ENCODE measurements around the gene PALM. TPM values are rescaled to one million over a fixed set of nuclear protein-coding genes. Genes with fewer than 3 reads are reported as not detected.

The PALM gene
- total and polyA plus RNA-seq, 7 donors, result 4.9 to 17.9 (median 9.5) TPM

GRCh38 chr19:782878-783668 is 74.3 kb downstream of the PALM start:
- Histone ChIP-seq H3K4me3 (peak overlapping the region; percentile 39), H3K36me3 (ENCODE audit: insufficient read depth in 1 of 2, low read depth in 1 of 2) (no peaks in the 10 kb centered on the region), H3K27ac (peak overlapping the region; percentile 46), H3K9me3 (no peaks in the 10 kb centered on the region), H3K27me3 (ENCODE audit: insufficient read depth in 3 of 3, low read length in 2 of 3) (peaks cover 0 to 17% (median 9%) of the 10 kb centered on the region in 3 donors), H3K4me1 (no peaks in the 10 kb centered on the region)
- DNase-seq, result peak in 1 of 2 donors; percentile 12
- no peak for TF ChIP-seq CTCF (IDR thresholded peaks at IDR 0.05)
- WGBS, 3 donors, result 54 to 73% (median 71%) methylated on average over 30 of the region's 30 CpGs
- intact Hi-C loops (cut with DNase I), result no loop called here
- ATAC-seq, result peak in 1 of 4 donors; percentile 41

DNA sequence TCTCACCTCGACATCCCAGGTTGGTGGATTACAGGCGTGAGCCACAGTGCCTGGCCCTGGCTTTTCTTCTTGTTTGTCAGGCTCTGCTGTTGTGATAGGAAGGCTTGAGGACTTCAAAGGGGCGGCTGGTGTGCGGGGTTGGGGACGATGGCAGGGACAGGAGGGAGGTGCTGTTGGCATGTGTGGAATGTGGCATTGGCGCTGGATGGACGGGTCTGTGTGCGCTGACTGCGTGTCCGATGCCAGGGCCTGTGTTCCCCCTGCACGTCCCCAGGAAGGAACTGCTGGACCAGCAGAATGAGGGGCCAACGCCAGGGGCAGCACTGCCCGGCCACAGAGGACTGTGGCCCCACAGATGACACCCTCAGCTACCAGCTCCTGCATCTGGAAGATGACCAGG is 75.8 kb downstream of the PALM start:
- no peak for TF ChIP-seq CTCF (IDR thresholded peaks at IDR 0.05)
- 36 to 48% (median 37%) methylated on average over 13 of the region's 13 CpGs for WGBS, 3 donors
- DNase-seq (no peak), ATAC-seq (no peak)
- H3K27ac ChIP-seq, result no peak overlapping the region
- no peaks in the 10 kb centered on the region for H3K4me1 ChIP-seq
- no peaks in the 10 kb centered on the region for H3K9me3 ChIP-seq
- H3K36me3 ChIP-seq (ENCODE audit: insufficient read depth in 1 of 2, low read depth in 1 of 2), result no peaks in the 10 kb centered on the region
- peaks cover 0 to 17% (median 8%) of the 10 kb centered on the region in 3 donors for H3K27me3 ChIP-seq (ENCODE audit: insufficient read depth in 3 of 3, low read length in 2 of 3)
- intact Hi-C loops (cut with DNase I), result no loop called here
- H3K4me3 ChIP-seq, result no peak overlapping the region

DNA sequence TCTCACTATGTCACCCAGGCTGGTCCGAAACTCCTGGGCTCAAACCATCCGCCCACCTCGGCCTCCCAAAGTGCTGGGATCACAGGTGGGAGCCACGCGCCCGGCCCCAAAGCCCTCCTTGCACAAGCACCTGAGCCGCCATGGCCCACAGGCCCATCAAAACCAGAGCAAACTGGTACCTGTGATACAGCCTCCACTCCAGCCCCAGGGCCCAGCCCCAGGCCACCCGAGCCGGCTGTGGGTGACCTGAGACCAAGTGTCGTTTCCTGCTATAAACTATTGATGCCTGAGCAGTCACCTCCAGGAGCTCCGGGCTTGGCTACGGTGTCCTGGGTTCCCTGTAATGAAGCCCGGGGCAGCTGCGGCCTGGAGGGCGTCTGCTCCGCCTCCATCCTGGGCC is 78.8 kb downstream of the PALM start:
- no peak for ATAC-seq
- Histone ChIP-seq H3K9me3 (no peaks in the 10 kb centered on the region), H3K27ac (no peak overlapping the region), H3K4me3 (no peak overlapping the region), H3K36me3 (ENCODE audit: insufficient read depth in 1 of 2, low read depth in 1 of 2) (no peaks in the 10 kb centered on the region), H3K4me1 (no peaks in the 10 kb centered on the region), H3K27me3 (ENCODE audit: insufficient read depth in 3 of 3, low read length in 2 of 3) (peaks cover 0 to 3% (median 2%) of the 10 kb centered on the region in 3 donors)
- intact Hi-C loops (cut with DNase I), result no loop called here
- WGBS, 3 donors, result 84 to 88% (median 87%) methylated on average over 16 of the region's 16 CpGs
- DNase-seq, result peak in 1 of 2 donors; percentile 10
- no peak for TF ChIP-seq CTCF (IDR thresholded peaks at IDR 0.05)

DNA sequence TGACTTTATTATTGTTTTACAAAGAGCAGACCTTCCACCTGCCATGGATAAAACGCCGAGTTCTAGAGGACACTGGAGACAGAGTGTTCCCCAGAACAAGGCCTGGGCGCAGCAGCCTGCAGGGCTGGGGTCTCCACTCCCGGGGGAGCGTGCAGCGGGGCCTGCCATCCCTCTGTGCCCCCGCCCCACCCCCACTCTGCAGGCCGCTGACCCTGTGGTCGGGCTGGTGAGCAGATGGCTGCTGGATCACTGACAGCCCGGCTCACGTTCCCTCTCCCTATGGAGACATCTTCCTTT is 79.9 kb downstream of the PALM start:
- no peaks in the 10 kb centered on the region for H3K9me3 ChIP-seq
- peak overlapping the region; percentile 47 for H3K27ac ChIP-seq
- peak in 3 of 4 donors; percentile 13 to 44 (median 23) for ATAC-seq
- no peak for TF ChIP-seq CTCF (IDR thresholded peaks at IDR 0.05)
- no peaks in the 10 kb centered on the region for H3K36me3 ChIP-seq (ENCODE audit: insufficient read depth in 1 of 2, low read depth in 1 of 2)
- WGBS, 3 donors, result 40 to 43% (median 40%) methylated on average over 11 of the region's 11 CpGs
- DNase-seq, result peak; percentile 54 to 72
- intact Hi-C loops (cut with DNase I), result no loop called here
- H3K4me1 ChIP-seq, result no peaks in the 10 kb centered on the region
- H3K27me3 ChIP-seq (ENCODE audit: insufficient read depth in 3 of 3, low read length in 2 of 3), result no peaks in the 10 kb centered on the region
- H3K4me3 ChIP-seq, result peak overlapping the region; percentile 23

Measured in psoas muscle (tissue), 8 donors.